GM12873 (cell line): Measurements from ENCODE around the gene CDK9.

ENCODE experiments used
- TF ChIP-seq, protein P1 (sequence below): IDR thresholded peaks from 2 replicates; pipeline ENCODE4 v1.5.1; 2012; ENCODE audit warnings: low read depth, mild to moderate bottlenecking, moderate library complexity, low read length, control low read depth; ENCODE audit not compliant: insufficient read depth; ENCODE audit errors: missing control alignments

Gene CDK9

DNA sequence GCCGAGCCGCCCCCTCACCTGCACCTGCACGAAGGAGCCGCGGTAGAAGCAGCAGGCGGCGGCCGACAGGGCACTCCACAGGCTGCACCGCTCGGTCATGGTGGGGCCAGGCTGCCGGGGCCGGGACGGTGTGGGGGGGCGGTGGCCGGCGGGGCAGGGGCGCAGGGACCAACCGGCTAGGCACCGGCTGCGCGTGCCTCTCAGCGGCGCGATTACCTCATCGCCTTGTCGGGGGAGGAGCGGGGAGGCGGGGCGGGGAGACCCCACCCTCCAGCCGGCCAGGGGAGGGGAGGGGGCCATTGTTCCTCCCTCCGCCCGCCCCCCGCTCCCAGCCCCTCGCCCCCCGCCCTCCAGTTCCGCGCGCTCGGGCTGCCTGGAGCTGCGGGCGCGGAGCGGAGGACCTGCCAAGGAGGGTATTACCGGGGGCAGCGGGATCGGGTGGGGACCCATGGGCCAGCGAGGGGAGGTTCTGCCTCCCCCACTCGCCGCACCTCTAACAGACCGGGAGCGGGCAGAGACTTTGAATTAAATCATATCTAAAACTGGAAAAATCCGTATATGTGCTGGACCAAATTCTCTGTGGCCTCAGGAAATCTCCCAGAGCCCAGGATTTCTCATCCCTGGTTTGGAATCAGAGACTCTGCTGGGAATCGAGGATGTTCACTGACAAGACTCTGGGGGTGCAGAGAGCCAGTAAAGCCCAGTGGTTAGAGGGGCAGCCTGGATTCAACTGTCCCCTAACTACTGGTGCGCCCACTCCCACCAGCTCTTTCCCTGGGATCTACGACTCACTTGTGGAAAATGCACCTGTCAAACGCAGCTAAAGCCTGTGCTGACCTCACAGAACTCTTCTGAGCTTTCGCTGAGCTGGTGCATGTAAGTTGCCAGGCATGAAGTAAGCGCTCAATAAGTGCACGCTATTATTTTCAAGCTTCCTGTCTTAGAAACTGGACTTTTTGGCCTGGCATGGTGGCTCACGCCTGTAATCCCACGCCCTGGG lies 30.5 kb upstream of the CDK9 start:
- TF ChIP-seq, protein P1, sequence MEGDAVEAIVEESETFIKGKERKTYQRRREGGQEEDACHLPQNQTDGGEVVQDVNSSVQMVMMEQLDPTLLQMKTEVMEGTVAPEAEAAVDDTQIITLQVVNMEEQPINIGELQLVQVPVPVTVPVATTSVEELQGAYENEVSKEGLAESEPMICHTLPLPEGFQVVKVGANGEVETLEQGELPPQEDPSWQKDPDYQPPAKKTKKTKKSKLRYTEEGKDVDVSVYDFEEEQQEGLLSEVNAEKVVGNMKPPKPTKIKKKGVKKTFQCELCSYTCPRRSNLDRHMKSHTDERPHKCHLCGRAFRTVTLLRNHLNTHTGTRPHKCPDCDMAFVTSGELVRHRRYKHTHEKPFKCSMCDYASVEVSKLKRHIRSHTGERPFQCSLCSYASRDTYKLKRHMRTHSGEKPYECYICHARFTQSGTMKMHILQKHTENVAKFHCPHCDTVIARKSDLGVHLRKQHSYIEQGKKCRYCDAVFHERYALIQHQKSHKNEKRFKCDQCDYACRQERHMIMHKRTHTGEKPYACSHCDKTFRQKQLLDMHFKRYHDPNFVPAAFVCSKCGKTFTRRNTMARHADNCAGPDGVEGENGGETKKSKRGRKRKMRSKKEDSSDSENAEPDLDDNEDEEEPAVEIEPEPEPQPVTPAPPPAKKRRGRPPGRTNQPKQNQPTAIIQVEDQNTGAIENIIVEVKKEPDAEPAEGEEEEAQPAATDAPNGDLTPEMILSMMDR = no peak

DNA sequence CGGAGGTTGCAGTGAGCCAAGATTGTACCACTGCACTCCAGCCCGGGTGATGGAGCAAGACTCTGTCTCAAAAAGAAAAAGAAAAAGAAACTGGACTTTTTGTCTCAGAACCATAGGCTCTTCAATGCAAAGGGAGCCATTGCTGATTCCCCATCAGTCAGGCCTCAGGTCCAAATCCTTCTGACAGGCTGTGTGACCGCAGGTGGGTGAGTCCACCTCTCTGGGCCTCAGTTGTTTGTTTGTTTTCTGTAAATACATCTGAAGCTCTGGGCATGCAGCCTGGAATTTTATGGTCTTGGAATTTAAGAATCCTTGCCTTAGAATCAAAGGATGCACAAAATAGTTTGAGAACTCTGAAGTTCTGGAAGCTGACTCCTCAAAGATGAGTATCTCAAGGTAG lies 29.6 kb upstream of the CDK9 start:
- TF ChIP-seq, protein P1 = no peak

DNA sequence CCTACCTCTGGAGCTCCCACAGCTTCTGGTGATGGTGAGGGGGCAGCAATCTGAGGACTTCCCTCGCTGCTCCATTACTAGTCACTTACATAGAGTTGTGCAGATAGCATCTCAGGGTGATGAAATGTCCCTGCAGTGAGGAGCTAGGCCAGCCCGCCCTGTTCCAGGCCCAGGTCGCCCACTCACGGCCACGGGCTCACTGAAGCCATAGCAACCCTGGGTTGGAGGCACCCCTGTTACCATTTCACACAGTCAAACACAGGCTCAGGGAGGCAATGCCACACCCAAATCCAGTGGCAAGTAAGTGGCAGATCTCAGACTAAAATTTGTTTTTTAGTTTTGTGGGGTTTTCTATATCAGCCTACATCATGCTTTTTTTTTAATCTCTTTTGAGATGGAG lies 27.0 kb upstream of the CDK9 start:
- TF ChIP-seq, protein P1 = no peak

DNA sequence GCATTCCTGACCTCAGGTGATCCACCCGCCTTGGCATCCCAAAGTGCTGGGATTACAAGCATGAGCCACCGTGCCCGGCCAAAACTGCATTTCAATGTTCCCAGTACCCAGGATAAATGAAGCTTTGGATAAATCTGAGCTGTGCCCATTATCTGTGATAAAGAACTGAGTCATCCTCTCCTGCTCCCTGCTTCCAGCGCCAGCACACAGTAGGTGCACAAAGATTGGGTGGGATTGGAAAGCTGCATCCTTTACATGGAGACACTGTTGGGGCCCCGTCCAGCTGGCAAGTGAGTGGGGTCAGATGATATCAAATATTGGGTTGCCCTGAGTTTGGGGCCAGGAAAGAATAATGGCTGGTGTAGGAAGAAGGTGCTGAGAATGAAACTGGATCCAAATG lies 24.8 kb upstream of the CDK9 start:
- TF ChIP-seq, protein P1 = no peak

DNA sequence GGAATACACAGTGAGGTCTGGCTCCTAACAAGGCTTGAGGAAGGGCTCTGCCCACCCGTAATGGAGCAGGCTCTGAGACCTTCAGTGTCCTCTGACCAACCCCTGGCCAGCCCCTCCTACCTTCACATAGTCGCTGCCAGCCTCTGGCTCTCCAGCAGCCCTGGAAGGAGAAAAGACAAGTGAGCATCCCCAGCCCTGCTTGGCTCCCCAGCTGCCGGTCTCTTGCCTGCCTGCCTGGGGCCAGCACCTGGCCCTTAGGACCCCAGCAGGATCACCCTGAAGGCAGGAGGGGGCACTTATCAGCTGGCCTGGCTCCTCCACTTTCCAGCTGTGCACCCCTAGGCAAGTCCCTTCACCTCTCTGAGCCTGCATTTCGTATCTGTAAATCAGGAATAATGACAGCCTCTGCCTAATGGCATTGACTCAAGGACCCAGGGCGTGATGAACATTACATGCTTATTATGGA lies 24.3 kb upstream of the CDK9 start:
- TF ChIP-seq, protein P1 = no peak

DNA sequence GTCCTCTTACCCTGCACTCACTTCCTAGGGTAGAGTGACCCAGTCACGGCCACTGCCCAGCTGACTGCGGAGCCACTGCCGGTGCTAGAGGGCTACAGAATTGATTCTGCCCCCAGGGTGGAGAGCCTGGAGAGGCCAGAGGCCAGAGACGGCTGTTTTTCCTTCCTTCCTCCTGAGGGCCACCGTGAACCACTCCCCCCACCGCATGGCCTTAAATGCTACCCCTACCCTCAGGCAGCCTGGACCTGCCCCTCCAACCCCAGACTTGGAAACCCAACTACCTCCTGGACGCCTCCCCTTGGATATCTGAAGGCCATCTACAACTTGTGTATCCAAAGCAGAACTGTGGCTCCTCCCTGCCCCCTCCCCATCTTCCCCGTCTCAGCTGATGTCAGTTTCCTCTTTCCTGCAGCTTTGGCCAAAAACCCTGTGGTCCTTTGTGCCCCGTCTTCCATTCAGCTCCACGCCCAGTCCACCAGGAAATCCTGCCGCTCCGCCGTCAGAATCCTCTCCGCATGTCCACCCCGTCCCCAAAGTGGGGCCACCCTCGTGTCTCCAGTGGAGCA lies 23.6 kb upstream of the CDK9 start:
- TF ChIP-seq, protein P1 = no peak

DNA sequence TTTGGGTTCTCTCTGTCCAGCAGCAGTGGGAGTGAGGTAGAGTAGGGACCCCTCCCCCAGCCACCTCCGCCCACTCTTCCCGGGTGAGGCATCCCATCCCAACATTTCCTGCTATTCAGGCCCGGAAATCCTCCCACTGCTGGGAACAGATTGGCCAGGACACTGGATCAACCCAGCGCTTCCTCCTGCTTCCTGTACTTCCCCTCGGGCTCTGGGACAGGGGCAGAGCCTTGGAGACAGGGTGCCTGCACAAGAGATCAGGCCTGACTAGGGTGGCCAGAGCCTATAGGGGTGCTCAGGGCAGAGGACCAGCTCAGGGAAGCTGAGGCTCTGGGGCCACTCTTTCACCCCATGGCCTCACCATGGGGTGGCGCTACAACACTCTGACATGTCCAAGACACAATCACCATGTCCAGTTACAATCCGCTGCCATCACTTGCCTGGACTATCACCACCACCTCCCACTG lies 21.9 kb upstream of the CDK9 start:
- TF ChIP-seq, protein P1 = peak; percentile 69
